NCI-H2171 treated with DMSO at 0.1 percent for 48 hours (cell line): Measurements from ENCODE around the gene CUTA.

Experiments
- DNase-seq: peaks from one replicate; lab custom pipeline; 2025; lab: John Stamatoyannopoulos, UW

The CUTA gene

DNA sequence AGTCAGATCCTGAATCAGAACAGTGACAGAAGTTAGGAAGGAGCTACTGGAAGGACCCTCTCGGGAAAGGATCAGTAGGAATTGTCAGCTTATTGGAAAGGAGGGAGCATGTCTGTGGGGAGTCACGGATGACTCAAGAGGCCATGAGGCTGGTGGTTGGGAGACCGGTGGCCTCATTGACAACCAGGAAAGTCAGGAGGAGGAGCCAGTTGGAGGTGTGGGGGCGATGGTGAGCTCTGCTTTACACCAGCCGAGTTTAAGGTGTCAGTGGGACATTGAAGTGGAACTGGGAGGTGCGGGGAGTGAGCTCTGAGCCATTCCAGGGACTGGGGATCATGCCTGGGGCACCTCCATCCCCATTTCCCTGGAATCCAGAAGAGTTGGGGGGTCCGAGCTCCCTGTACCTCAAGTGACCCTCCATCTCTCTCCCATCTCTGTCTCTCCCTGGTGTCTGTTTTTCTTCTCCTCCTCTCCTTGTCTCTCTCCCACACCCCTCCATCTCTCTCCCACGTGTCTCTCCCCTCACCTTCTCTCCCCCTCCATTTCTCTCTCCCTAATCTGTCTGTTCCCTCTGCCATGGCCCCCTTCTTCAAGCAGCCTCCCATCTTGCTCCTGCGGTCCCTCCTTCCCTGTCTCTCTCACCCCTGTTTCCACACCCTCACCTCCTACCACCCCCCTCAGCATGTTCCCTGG, 22.2 kb upstream of the CUTA start:
- no peak for DNase-seq

DNA sequence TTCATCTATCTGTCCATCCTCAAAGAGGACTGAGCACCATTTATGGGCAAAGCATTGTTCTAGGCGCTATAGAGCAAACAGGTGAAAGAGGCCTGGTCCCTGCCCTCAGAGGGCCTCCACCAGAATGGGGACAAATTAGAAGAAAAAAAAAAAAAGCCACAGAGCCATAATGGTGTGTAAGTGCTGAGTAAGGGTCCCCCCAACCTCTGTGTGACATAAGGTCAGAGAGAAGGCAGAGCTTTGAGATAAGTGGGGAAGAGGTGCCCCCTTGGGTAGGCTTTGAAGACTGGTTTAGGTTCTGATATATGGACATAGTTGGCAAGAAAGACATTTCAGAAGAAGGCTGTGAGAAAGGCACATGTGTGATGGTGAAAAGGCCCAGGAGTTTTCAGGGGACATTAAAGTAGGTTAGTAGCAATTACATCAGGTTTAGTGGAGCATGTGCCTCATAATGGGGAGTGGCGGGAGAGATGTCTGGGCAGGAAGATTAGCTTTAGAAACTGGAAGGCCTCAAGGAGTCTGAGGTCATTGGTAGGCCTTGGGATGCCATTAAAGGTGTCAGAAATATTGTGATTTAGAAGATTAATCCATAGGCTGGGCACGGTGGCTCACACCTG, 21.2 kb upstream of the CUTA start:
- DNase-seq: no peak

DNA sequence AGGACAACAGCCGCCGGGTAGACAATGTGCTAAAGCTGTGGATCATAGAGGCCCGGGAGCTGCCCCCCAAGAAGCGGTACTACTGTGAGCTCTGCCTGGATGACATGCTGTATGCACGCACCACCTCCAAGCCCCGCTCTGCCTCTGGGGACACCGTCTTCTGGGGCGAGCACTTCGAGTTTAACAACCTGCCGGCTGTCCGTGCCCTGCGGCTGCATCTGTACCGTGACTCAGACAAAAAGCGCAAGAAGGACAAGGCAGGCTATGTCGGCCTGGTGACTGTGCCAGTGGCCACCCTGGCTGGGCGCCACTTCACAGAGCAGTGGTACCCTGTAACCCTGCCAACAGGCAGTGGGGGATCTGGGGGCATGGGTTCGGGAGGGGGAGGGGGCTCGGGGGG, 19.8 kb upstream of the CUTA start:
- no peak for DNase-seq

DNA sequence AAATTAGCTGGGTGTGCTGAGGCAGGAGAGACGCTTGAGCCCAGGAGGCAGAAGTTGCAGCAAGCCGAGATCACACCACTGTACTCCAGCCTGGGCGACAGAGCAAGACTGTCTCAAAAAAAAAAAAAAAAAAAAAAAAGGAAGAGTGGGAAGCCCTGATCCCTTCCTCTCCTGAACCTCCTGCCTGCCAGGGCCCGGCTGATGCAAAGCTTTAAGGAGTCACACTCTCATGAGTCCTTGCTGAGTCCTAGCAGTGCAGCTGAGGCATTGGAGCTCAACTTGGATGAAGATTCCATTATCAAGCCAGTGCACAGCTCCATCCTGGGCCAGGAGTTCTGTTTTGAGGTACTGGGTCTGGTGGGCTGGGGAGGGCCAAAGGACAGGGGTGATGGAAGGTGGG, 17.1 kb upstream of the CUTA start:
- no peak for DNase-seq

- DNase-seq: no peak
Measured at GRCh38 chr6:33433544-33434191, 15.8 kb upstream of the CUTA start.

- no peak for DNase-seq
Measured at GRCh38 chr6:33433001-33433543, 15.2 kb upstream of the CUTA start.

GRCh38 chr6:33432546-33432945, 14.6 kb upstream of the CUTA start:
- DNase-seq: no peak

- no peak for DNase-seq
Measured at GRCh38 chr6:33431880-33432541, 14.1 kb upstream of the CUTA start.

DNA sequence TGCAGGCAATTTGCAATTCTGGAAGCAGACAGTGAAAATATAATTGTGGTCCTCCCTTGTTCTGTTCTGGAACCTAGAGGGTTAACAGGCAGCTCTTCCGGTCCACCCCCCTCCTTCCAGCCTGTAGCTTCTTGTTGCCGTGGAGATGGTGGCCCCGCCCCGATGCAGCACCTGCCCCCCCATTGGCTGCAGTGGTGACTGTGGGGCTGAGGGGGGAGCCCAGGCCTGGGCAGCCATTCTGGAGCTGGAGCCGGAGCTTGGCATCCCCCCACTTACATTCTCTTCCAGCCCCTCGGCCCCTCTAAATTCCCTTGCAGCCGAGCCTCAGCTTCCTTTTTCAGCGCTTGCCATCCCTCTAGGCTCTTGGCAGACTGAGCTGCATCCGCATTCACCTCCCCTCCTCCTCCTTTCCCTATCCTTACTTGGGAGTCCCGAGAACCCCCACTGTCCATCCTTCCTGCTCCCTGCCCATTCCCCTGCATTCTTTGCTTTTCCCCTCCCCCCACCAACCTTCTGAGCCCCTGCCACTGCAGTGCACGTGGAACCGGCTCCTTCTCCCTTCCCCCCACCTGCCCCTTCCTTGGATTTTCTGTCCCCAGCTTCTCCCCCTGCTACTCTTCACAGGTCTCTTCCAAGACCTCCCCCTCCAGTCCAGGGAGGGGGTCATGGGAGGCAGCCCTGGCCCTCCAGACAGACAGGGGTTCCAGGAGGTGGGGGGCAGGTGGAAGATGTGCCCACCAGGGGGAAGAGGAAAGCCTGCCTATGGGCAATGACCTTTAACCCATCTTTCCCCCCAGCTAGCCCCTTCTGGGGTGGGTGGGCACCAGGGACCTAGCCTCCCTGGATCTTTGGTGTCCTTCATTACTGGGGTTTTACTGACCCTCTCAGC, 13.3 kb upstream of the CUTA start:
- peak; percentile 70 for DNase-seq

DNA sequence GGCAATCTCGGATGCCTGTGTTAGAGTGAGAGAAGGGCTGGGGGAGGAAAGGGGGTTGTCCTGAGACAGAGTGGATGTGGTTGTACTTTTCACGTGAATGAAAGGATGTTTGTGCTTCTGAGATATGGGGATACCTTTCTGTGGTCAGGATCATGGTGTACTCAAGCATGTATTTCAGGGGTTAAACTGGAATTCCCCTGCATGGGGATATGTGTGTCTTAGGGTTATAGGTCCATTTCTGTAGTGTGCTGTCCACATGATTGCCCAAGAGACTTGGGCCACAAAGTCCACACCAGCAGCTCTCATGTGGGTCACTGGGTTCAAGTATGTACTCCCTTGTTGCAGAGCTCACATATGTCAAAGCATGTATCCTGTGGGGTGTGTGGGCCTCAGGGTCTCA, 12.4 kb upstream of the CUTA start:
- no peak for DNase-seq

DNA sequence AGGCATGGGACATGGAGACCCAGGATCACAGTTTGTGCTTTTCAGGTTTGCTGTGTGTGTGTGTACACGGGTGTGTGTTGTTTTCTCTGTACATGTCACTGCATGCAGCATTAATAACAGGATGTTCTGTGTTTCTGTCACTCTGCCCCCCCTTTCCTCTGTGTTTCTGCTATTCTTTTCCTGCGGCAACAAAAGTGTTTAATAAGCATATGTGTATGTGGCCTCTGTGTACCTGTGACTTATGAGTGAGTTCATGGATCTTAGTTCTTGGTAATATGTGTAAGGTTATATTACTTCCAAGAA, 11.8 kb upstream of the CUTA start:
- DNase-seq: no peak

DNA sequence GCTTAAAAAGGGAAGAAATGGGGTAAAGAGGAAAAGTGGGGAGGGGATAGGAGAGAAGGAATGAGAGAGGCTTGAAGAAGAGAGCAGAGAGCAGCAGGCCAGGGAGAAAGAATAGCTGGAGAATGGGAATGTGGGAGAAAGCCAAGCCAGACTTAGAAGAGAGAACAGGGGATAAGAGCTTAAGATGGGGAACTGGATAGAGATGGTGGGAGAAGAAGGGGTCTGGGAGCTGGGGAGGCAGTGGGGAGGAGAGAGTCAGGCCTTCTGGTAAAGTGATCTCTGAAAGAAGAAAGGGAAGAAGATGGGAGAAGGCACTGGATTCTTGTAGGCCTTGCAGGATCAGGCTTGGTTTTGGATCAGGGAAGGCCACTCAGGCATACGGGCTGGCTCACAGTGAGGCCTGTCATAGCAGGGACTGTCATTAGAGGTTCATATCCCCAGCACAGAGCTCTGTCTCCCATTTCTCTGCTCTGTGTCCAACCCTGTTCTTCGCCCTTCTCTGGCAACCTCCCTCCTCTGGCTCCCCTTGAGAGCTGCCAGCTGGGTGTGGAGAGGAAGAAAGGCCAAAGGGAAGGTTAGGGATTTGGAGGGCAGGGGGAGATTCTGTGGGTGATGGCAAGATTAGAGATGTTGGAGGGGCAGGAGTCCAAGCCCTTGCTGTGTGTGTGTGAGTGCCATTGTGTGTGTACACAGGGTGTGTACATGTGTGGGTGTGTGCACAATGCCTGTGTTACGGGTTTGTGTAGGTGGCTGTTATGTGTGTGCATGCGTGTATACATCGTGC, 11.3 kb upstream of the CUTA start:
- DNase-seq: no peak

- DNase-seq: peak; percentile 15
Measured at GRCh38 chr6:33428224-33428965, 10.5 kb upstream of the CUTA start.

- no peak for DNase-seq
Measured at GRCh38 chr6:33427585-33428223, 9.8 kb upstream of the CUTA start.

DNA sequence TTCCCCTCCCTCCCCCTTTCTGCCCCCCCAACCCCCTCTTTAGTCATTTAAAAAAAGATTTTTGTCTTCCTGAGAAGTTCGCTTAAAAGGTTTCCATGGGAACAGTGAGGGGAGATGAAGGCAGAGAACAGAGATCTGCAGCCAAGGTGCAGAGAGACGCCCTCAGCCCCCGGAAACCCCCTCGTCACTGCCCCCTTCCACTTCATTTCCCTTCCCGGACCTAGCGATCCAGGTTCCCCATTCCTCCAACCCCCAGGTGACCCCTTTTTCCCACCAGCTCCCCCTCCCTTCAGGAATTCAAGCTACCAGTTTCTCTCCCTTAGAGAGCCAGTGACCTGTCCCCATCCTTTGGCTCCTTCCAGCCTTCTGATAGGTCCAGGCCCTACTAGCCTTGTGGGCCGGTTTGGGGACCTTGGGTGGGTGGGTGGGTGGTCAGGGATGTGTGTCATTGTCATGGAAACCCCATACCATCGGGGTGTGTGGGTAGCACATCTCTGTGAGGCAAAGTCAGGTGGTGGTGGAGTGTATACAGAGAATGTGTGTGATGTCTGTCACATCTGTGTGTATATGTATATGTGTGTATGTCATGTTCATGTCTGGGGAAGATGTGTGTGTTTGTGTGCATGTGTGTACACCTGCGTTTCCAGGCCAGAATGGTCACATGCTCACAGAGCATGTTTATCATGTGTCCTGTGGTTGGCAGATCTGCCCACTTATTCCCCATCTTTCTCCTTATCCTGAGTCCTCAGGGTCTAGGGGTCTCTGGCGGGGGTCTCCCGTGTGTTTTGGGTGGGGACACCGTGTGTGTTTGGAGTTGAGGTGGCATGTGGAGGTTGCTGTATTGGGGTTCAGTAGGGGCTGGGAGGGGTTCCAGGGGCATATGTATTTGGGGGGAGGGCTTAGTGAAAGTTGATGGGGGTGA, 8.9 kb upstream of the CUTA start:
- no peak for DNase-seq

GRCh38 chr6:33425668-33426577, 8.0 kb upstream of the CUTA start:
- peak; percentile 59 for DNase-seq

GRCh38 chr6:33424855-33425667, 7.2 kb upstream of the CUTA start:
- DNase-seq: no peak
